IPS-18a (cell line): ENCODE data around the gene ZNHIT6.

Experiments used
- H3K27ac ChIP-seq: one replicate; pipeline ENCODE4 v1.5.1; 2013; ENCODE audit warnings: low read length
- H3K27me3 ChIP-seq: one replicate; pipeline ENCODE4 v1.6.1; 2013; ENCODE audit warnings: mild to moderate bottlenecking, low read length; ENCODE audit not compliant: control insufficient read depth, insufficient read depth
- H3K36me3 ChIP-seq: one replicate; pipeline ENCODE4 v1.6.1; 2013; ENCODE audit warnings: low read depth, low read length; ENCODE audit not compliant: control insufficient read depth
- H3K4me1 ChIP-seq: one replicate; pipeline ENCODE4 v1.6.1; 2013; ENCODE audit warnings: low read depth, low read length; ENCODE audit not compliant: control insufficient read depth
- H3K4me3 ChIP-seq: one replicate; pipeline ENCODE4 v1.5.1; 2013; ENCODE audit warnings: low read length
- H3K9ac ChIP-seq: one replicate; pipeline ENCODE4 v1.6.1; 2013; ENCODE audit warnings: mild to moderate bottlenecking, low read length, moderate library complexity
- H3K9me3 ChIP-seq: one replicate; pipeline ENCODE4 v1.6.1; 2013; ENCODE audit warnings: low read depth, low read length; ENCODE audit not compliant: control insufficient read depth

Gene ZNHIT6

DNA sequence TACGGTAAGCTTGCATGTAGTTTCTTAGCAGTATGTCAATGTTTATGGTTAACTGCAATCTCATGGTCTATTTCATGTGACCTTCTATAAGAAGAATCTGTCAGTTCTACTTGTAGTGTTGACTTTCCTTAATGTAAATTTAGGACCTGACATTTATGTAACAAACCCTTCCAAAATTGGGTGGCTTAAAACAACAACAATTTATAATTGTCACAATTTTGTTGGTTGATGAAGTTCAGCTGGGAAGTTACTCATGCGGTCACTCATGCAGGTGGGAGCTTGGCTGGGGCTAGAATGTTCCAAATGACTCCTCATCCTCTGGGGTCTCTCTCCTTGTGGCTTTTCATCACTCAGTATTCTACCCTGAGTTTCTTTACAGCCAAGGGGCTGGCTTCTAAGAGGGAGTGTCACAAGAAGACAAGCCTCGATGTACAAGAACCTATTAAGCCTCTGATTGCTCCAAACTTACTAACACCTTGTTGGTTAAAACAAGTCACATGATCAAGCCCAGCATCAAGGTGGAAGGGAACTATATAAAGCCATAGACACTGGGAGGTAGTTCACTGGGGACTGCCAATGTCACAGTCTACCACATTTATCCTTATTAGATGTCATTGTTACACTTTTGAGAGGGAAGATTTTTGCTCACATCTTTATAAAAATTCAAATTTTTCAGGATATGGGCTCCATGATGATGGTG lies 103.8 kb downstream of the ZNHIT6 start:
- H3K9ac ChIP-seq = no peak overlapping the region
- H3K27me3 ChIP-seq = no peaks in the 10 kb centered on the region
- no peak overlapping the region for H3K4me3 ChIP-seq
- no peaks in the 10 kb centered on the region for H3K36me3 ChIP-seq
- no peaks in the 10 kb centered on the region for H3K9me3 ChIP-seq
- H3K27ac ChIP-seq = no peak overlapping the region
- H3K4me1 ChIP-seq = peaks cover 17% of the 10 kb centered on the region

DNA sequence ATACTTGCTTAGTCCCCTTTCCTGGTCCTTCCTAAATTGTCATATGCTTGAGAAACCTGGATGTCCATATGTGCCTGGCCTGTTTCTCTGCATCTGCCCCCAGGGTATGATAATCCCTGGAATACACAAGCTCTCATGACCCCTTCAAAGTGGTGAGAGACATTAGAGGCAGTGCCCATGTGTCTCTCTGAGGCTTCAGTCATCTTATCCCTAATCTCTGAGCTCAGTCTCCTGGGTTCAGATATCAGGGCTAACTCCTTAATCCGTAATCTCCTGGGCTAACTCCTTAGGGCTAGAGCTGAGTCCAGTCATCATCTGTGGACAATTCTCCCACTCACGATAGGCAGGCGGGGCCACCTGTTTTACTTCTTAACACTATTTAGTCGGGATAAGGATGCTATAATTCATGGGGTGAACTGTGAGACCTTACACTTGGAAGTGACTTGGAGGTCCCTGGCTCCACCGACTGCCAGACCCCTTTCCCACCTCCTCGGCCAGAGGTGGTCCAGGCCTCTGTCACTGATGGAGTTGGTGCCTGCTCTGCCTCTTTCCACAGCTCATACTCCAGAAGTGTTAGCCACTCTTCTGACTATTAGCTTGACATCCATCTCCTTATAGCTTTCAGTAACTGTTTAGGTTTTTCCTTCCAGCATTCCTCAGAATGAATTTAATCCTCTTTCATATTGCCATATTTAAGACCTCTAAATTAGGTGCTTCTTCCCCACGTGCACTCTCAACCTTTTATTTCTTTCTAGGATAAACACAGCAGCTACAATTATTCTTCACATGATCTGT lies 105.0 kb downstream of the ZNHIT6 start:
- Histone ChIP-seq H3K4me1 (peaks cover 27% of the 10 kb centered on the region), H3K4me3 (no peak overlapping the region), H3K9ac (no peak overlapping the region), H3K27me3 (peaks cover 4% of the 10 kb centered on the region), H3K27ac (no peak overlapping the region), H3K36me3 (no peaks in the 10 kb centered on the region), H3K9me3 (no peaks in the 10 kb centered on the region)

GRCh38 chr1:85602571-85602970 lies 105.7 kb downstream of the ZNHIT6 start:
- peaks cover 4% of the 10 kb centered on the region for H3K27me3 ChIP-seq
- H3K36me3 ChIP-seq = no peaks in the 10 kb centered on the region
- no peak overlapping the region for H3K4me3 ChIP-seq
- H3K9me3 ChIP-seq = no peaks in the 10 kb centered on the region
- H3K9ac ChIP-seq = no peak overlapping the region
- no peak overlapping the region for H3K27ac ChIP-seq
- H3K4me1 ChIP-seq = peaks cover 26% of the 10 kb centered on the region

- Histone ChIP-seq H3K27ac (no peak overlapping the region), H3K4me1 (peaks cover 27% of the 10 kb centered on the region), H3K9me3 (no peaks in the 10 kb centered on the region), H3K4me3 (no peak overlapping the region), H3K9ac (no peak overlapping the region), H3K36me3 (no peaks in the 10 kb centered on the region), H3K27me3 (peaks cover 4% of the 10 kb centered on the region)
Measured at GRCh38 chr1:85601901-85602300, 106.3 kb downstream of the ZNHIT6 start.

DNA sequence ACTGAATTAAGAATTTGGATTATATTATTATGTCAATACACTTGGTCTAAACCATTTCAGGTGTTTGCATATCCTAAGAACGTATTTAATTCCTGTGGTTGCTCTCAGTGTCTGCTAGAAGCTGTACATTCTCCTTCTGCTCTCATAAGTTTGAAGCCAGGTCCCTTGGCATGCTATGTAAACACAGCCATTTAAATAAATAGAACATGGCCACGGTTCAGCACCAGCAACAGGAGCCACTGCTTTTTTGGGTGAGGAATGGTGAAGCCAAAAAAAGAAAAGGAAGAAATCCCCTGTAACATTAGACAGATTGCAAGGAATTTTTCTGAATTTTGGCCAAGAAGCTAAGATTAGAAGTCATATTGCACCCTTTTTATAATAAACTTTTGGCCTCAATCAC lies 108.6 kb downstream of the ZNHIT6 start:
- no peak overlapping the region for H3K4me3 ChIP-seq
- H3K9me3 ChIP-seq = no peaks in the 10 kb centered on the region
- no peak overlapping the region for H3K27ac ChIP-seq
- peaks cover 26% of the 10 kb centered on the region for H3K4me1 ChIP-seq
- H3K9ac ChIP-seq = no peak overlapping the region
- peaks cover 4% of the 10 kb centered on the region for H3K27me3 ChIP-seq
- H3K36me3 ChIP-seq = no peaks in the 10 kb centered on the region
